ENCODE measurements around the gene ACBD6.

DNA sequence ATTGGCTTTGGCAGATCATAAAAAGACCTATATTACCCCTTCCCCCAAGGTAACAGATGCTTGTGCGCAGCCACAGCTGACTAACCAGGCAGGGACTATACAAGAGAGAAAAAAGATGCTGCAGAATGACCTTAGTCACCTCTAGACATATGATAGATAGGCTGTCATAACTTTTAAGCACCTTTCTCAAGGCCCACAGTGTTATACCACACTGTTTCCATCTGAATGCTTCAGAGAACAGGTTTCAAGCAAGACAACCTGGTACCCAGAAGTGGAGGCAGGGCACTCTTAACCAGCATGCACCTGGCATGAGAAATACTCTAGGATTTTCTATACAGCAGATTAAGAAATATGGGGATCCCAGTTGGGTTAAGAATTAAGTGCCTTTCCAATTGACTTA, 43.6 kb upstream of the ACBD6 start:
- TF ChIP-seq, protein P1, sequence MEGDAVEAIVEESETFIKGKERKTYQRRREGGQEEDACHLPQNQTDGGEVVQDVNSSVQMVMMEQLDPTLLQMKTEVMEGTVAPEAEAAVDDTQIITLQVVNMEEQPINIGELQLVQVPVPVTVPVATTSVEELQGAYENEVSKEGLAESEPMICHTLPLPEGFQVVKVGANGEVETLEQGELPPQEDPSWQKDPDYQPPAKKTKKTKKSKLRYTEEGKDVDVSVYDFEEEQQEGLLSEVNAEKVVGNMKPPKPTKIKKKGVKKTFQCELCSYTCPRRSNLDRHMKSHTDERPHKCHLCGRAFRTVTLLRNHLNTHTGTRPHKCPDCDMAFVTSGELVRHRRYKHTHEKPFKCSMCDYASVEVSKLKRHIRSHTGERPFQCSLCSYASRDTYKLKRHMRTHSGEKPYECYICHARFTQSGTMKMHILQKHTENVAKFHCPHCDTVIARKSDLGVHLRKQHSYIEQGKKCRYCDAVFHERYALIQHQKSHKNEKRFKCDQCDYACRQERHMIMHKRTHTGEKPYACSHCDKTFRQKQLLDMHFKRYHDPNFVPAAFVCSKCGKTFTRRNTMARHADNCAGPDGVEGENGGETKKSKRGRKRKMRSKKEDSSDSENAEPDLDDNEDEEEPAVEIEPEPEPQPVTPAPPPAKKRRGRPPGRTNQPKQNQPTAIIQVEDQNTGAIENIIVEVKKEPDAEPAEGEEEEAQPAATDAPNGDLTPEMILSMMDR (IDR thresholded peaks at IDR 0.05): no peak
- no peak for TF ChIP-seq ZFX (IDR thresholded peaks at IDR 0.05; ENCODE audit: borderline replicate concordance)

Data from 22Rv1 (cell line).